GM06990 (cell line): ENCODE data around the gene NPTX1.

Experiments used
- DNase-seq: peaks from one replicate; pipeline ENCODE4 v3.0.0-alpha.2; 2011; ENCODE audit not compliant: insufficient read length; ENCODE audit errors: extremely low read depth
- H3K27me3 ChIP-seq: replicated peaks from 2 replicates; pipeline ENCODE4 v1.6.0; 2011; ENCODE audit warnings: low read length; ENCODE audit not compliant: control insufficient read depth, insufficient read depth
- H3K36me3 ChIP-seq: 2 replicates; pipeline ENCODE4 v1.5.1; 2011; ENCODE audit warnings: low read length; ENCODE audit not compliant: control insufficient read depth, insufficient read depth
- H3K4me3 ChIP-seq: replicated peaks from 2 replicates; pipeline ENCODE4 v1.5.1; 2011; ENCODE audit warnings: low read depth, mild to moderate bottlenecking, control low read depth, low read length
- TF ChIP-seq, protein P1 (sequence below): IDR thresholded peaks from 2 replicates; pipeline ENCODE4 v1.5.1; 2011; ENCODE audit warnings: low read length, control low read depth, mild to moderate bottlenecking, inconsistent platforms; ENCODE audit not compliant: insufficient read depth, poor library complexity, severe bottlenecking

The NPTX1 gene

DNA sequence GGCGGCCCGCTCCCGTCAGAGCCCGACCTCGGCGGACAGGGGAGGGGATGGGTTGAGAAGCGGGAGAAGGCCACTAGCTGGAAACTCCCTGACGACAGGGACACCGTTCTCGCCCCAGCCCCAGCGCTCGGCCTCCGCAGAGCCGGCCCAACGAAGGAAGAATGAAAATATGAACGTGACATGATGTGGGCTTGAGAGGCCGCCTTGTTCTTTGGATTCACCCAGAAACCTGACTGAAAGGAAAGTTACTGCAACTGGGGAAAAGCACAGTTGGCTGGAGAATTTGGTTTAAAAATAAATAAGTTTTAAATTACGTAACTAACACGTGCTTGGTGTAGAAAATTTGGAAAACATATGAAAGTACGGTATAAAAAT, 21.1 kb downstream of the NPTX1 start:
- H3K27me3 ChIP-seq = peaks cover 1% of the 10 kb centered on the region; the same call in 1 of the 2 replicates
- no peaks in the 10 kb centered on the region for H3K36me3 ChIP-seq
- TF ChIP-seq, protein P1, sequence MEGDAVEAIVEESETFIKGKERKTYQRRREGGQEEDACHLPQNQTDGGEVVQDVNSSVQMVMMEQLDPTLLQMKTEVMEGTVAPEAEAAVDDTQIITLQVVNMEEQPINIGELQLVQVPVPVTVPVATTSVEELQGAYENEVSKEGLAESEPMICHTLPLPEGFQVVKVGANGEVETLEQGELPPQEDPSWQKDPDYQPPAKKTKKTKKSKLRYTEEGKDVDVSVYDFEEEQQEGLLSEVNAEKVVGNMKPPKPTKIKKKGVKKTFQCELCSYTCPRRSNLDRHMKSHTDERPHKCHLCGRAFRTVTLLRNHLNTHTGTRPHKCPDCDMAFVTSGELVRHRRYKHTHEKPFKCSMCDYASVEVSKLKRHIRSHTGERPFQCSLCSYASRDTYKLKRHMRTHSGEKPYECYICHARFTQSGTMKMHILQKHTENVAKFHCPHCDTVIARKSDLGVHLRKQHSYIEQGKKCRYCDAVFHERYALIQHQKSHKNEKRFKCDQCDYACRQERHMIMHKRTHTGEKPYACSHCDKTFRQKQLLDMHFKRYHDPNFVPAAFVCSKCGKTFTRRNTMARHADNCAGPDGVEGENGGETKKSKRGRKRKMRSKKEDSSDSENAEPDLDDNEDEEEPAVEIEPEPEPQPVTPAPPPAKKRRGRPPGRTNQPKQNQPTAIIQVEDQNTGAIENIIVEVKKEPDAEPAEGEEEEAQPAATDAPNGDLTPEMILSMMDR = no peak
- no peak for DNase-seq
- peak overlapping the region; percentile 86 for H3K4me3 ChIP-seq

GRCh38 chr17:80454557-80455335, 21.7 kb downstream of the NPTX1 start:
- peak; percentile 100 for DNase-seq
- peaks cover 1% of the 10 kb centered on the region; the same call in 1 of the 2 replicates for H3K27me3 ChIP-seq
- H3K4me3 ChIP-seq = peak overlapping the region; percentile 86
- TF ChIP-seq, protein P1 = no peak
- no peaks in the 10 kb centered on the region for H3K36me3 ChIP-seq

- Histone ChIP-seq H3K36me3 (no peaks in the 10 kb centered on the region), H3K4me3 (peak overlapping the region; percentile 86), H3K27me3 (peaks cover 1% of the 10 kb centered on the region; the same call in 1 of the 2 replicates)
- DNase-seq = no peak
- TF ChIP-seq, protein P1 = no peak
These were observed 22.3 kb downstream of the NPTX1 start for GRCh38 chr17:80453998-80454556.

GRCh38 chr17:80453126-80453997, 23.0 kb downstream of the NPTX1 start:
- H3K4me3 ChIP-seq = peak overlapping the region; percentile 86
- TF ChIP-seq, protein P1 = no peak

DNA sequence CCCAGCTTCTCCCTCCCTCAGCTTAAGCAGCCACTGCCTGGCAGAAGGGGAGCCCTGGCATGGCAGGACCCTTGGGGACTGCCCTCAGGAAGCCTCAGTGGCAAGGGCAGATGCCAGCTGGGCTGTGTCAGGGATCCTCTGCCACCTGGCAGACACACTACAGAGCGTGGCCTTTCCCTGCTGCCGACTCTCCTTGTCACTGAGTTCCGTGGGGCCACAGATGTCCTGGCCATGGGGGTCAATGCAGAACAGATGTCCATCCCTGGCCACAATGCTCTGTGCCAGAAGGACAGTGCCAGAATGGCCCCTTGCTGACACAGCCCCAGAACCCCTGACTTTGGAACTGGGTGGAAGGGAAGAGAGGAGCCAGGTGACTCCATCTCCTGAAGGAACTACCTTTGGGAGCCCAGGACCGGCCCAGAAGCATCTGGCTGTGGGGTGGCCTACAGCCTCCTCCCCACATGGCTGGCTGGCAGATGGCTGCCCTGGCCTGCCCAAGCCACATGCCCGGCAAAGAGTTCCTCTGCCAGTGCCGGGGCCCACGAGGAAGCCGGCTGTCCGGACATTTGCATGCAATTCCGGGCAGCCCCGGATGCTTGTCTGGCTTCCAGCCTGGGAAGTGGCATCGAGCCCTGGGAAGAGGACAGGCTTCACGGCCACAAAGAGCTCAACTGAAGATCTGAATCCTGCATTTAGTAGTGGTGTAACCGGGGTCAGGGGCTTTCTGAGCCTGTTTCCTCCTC, 24.1 kb downstream of the NPTX1 start:
- TF ChIP-seq, protein P1 = no peak
- H3K27me3 ChIP-seq = no peaks in the 10 kb centered on the region; the same call in 1 of the 2 replicates
- no peaks in the 10 kb centered on the region for H3K36me3 ChIP-seq
- no peak for DNase-seq
- H3K4me3 ChIP-seq = no peak overlapping the region

More at GRCh38 chr17:80453126-80453997, 23.0 kb downstream of the NPTX1 start:
- Histone ChIP-seq H3K27me3 (peaks cover 1% of the 10 kb centered on the region; the same call in 1 of the 2 replicates), H3K36me3 (no peaks in the 10 kb centered on the region)
- no peak for DNase-seq
